ENCODE results near the gene PRUNE2. TPM values are rescaled to one million over a fixed set of nuclear protein-coding genes. Genes with fewer than 3 reads are reported as not detected.

PRUNE2 gene
- total RNA-seq, 5 donors from 2014 or later (not counting 1 experiment from before 2014, with no cell fraction given) = 0.20 to 0.76 (median 0.45) TPM

GRCh38 chr9:76691517-76692313, 214.2 kb downstream of the PRUNE2 start:
- H3K36me3 Mint-ChIP-seq = no peaks in the 10 kb centered on the region
- WGBS (ENCODE audit: insufficient coverage) = 13% methylated on average over 1 of the region's 13 CpGs
- H3K9me3 Mint-ChIP-seq = no peaks in the 10 kb centered on the region
- no peak for ATAC-seq (replicated peaks in 1 of 4)
- H3K4me3 ChIP-seq (ENCODE audit: control insufficient read depth in 1 of 2, extremely low read depth in 1 of 2, low read length in 1 of 2) = peak overlapping the region; percentile 16 to 61
- CTCF ChIA-PET = no interaction called here
- H3K27ac Mint-ChIP-seq = no peak overlapping the region
- POLR2A ChIA-PET = no interaction called here
- no peaks in the 10 kb centered on the region for H3K9me3 ChIP-seq
- H3K4me1 ChIP-seq (ENCODE audit: control insufficient read depth in 1 of 2, extremely low read depth in 1 of 2, insufficient read depth in 2 of 2, low read length in 2 of 2) = peaks cover 0 to 5% of the 10 kb centered on the region in 2 experiments
- no peak for DNase-seq
- no peak overlapping the region for H3K27ac ChIP-seq (ENCODE audit: low read length)
- H3K27me3 ChIP-seq (replicated peaks in 1 of 2; ENCODE audit: control insufficient read depth in 2 of 2, extremely low read depth in 1 of 2, insufficient read depth in 2 of 2, low read length in 1 of 2) = peaks cover 0 to 17% of the 10 kb centered on the region in 2 experiments
- H3K36me3 ChIP-seq (ENCODE audit: control insufficient read depth in 2 of 2, extremely low read depth in 1 of 2, insufficient read depth in 1 of 2, low read length in 1 of 2) = no peaks in the 10 kb centered on the region
- peak overlapping the region; percentile 68 to 73 (median 71) for H3K4me3 Mint-ChIP-seq
- H3K4me1 Mint-ChIP-seq = peaks cover 10 to 11% (median 10%) of the 10 kb centered on the region in 3 donors
- H3K27me3 Mint-ChIP-seq = peaks cover 32 to 38% of the 10 kb centered on the region in 2 donors

DNA sequence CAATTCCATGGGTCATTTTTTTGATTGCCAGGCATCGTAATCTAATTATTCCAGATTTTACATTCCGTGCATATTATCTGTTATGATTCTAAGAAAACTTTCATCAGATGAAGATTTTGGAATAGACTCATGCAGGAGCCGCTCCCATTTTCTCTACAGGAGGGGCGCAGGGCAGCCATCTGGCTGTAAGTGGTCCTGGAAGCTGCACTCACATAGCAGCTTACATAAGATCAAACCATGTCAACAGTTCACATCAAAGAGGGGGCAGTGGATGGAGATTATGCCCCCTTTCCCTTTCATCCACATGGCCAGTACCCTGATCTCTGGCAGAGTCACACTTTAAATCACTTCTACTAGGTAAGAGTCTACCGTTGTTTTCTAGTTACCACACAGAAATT, 214.9 kb downstream of the PRUNE2 start:
- CTCF ChIA-PET = no interaction called here
- Histone ChIP-seq H3K27me3 (replicated peaks in 1 of 2; ENCODE audit: control insufficient read depth in 2 of 2, extremely low read depth in 1 of 2, insufficient read depth in 2 of 2, low read length in 1 of 2) (peaks cover 0 to 15% of the 10 kb centered on the region in 2 experiments), H3K9me3 (no peaks in the 10 kb centered on the region), H3K36me3 (ENCODE audit: control insufficient read depth in 2 of 2, extremely low read depth in 1 of 2, insufficient read depth in 1 of 2, low read length in 1 of 2) (no peaks in the 10 kb centered on the region), H3K4me3 (ENCODE audit: control insufficient read depth in 1 of 2, extremely low read depth in 1 of 2, low read length in 1 of 2) (no peak overlapping the region), H3K27ac (ENCODE audit: low read length) (no peak overlapping the region), H3K4me1 (ENCODE audit: control insufficient read depth in 1 of 2, extremely low read depth in 1 of 2, insufficient read depth in 2 of 2, low read length in 2 of 2) (peaks cover 0 to 5% of the 10 kb centered on the region in 2 experiments)
- H3K36me3 Mint-ChIP-seq = no peaks in the 10 kb centered on the region
- no peak overlapping the region for H3K27ac Mint-ChIP-seq
- peaks cover 10 to 11% (median 10%) of the 10 kb centered on the region in 3 donors for H3K4me1 Mint-ChIP-seq
- no CpG with 5 or more reads among the region's 5 CpGs for WGBS (ENCODE audit: insufficient coverage)
- H3K9me3 Mint-ChIP-seq = no peaks in the 10 kb centered on the region
- peak overlapping the region in 1 of 3 donors; percentile 73 for H3K4me3 Mint-ChIP-seq
- POLR2A ChIA-PET = no interaction called here
- H3K27me3 Mint-ChIP-seq = peaks cover 26 to 34% of the 10 kb centered on the region in 2 donors
- DNase-seq = no peak
- ATAC-seq (replicated peaks in 1 of 4) = no peak

- Histone ChIP-seq H3K4me3 (ENCODE audit: control insufficient read depth in 1 of 2, extremely low read depth in 1 of 2, low read length in 1 of 2) (no peak overlapping the region), H3K36me3 (ENCODE audit: control insufficient read depth in 2 of 2, extremely low read depth in 1 of 2, insufficient read depth in 1 of 2, low read length in 1 of 2) (no peaks in the 10 kb centered on the region), H3K9me3 (no peaks in the 10 kb centered on the region), H3K4me1 (ENCODE audit: control insufficient read depth in 1 of 2, extremely low read depth in 1 of 2, insufficient read depth in 2 of 2, low read length in 2 of 2) (peaks cover 0 to 5% of the 10 kb centered on the region in 2 experiments), H3K27me3 (replicated peaks in 1 of 2; ENCODE audit: control insufficient read depth in 2 of 2, extremely low read depth in 1 of 2, insufficient read depth in 2 of 2, low read length in 1 of 2) (peaks cover 0 to 15% of the 10 kb centered on the region in 2 experiments), H3K27ac (ENCODE audit: low read length) (no peak overlapping the region)
- Mint-ChIP-seq H3K9me3 (no peaks in the 10 kb centered on the region), H3K27ac (no peak overlapping the region), H3K4me3 (no peak overlapping the region), H3K4me1 (peaks cover 10 to 11% (median 10%) of the 10 kb centered on the region in 3 donors), H3K36me3 (no peaks in the 10 kb centered on the region), H3K27me3 (peaks cover 25 to 34% of the 10 kb centered on the region in 2 donors)
- no peak for ATAC-seq (replicated peaks in 1 of 4)
- ChIA-PET POLR2A (no interaction called here), CTCF (no interaction called here)
- DNase-seq = no peak
- no CpG with 5 or more reads among the region's 1 CpG for WGBS (ENCODE audit: insufficient coverage)
These were observed 215.5 kb downstream of the PRUNE2 start for GRCh38 chr9:76690246-76690972.

GRCh38 chr9:76688471-76689238, 217.3 kb downstream of the PRUNE2 start:
- H3K4me1 Mint-ChIP-seq = peaks cover 10 to 11% (median 10%) of the 10 kb centered on the region in 3 donors
- DNase-seq (no peak), ATAC-seq (replicated peaks in 1 of 4) (no peak)
- Histone ChIP-seq H3K9me3 (no peaks in the 10 kb centered on the region), H3K4me3 (ENCODE audit: control insufficient read depth in 1 of 2, extremely low read depth in 1 of 2, low read length in 1 of 2) (no peak overlapping the region), H3K4me1 (ENCODE audit: control insufficient read depth in 1 of 2, extremely low read depth in 1 of 2, insufficient read depth in 2 of 2, low read length in 2 of 2) (peaks cover 0 to 5% of the 10 kb centered on the region in 2 experiments), H3K27ac (ENCODE audit: low read length) (no peak overlapping the region), H3K27me3 (replicated peaks in 1 of 2; ENCODE audit: control insufficient read depth in 2 of 2, extremely low read depth in 1 of 2, insufficient read depth in 2 of 2, low read length in 1 of 2) (peaks cover 0 to 14% of the 10 kb centered on the region in 2 experiments), H3K36me3 (ENCODE audit: control insufficient read depth in 2 of 2, extremely low read depth in 1 of 2, insufficient read depth in 1 of 2, low read length in 1 of 2) (no peaks in the 10 kb centered on the region)
- no peaks in the 10 kb centered on the region for H3K36me3 Mint-ChIP-seq
- ChIA-PET CTCF (no interaction called here), POLR2A (no interaction called here)
- H3K4me3 Mint-ChIP-seq = no peak overlapping the region
- H3K27me3 Mint-ChIP-seq = peaks cover 20 to 29% of the 10 kb centered on the region in 2 donors
- WGBS (ENCODE audit: insufficient coverage) = 78% methylated on average over 1 of the region's 3 CpGs
- H3K9me3 Mint-ChIP-seq = no peaks in the 10 kb centered on the region
- no peak overlapping the region for H3K27ac Mint-ChIP-seq

DNA sequence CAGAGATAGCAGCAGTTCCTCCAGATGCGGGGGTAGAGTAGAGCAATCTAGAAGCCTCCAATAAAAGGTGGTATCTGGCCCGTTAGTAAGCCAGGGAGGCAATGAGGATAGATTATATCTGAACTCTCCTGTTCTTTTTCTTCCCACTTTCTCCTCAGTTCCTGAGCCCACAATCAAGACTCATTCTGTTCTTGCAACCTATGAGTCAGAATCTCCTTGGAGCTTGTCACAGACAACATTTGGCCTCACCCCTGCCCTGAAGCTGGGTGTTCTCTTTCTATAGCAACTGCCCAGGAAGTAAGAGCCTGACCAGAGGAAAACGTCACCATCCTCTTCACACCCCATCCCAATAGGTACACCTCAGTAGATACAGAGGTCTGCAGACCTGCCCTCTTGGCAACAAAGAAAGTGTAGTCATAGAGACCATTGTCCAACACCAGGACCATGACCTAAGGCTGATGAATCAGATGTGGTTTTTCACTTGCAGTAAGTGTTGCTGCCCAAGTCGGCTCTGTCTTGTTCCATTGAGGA, 218.0 kb downstream of the PRUNE2 start:
- Histone ChIP-seq H3K27ac (ENCODE audit: low read length) (no peak overlapping the region), H3K27me3 (replicated peaks in 1 of 2; ENCODE audit: control insufficient read depth in 2 of 2, extremely low read depth in 1 of 2, insufficient read depth in 2 of 2, low read length in 1 of 2) (peaks cover 0 to 13% of the 10 kb centered on the region in 2 experiments), H3K9me3 (no peaks in the 10 kb centered on the region), H3K36me3 (ENCODE audit: control insufficient read depth in 2 of 2, extremely low read depth in 1 of 2, insufficient read depth in 1 of 2, low read length in 1 of 2) (no peaks in the 10 kb centered on the region), H3K4me3 (ENCODE audit: control insufficient read depth in 1 of 2, extremely low read depth in 1 of 2, low read length in 1 of 2) (no peak overlapping the region), H3K4me1 (ENCODE audit: control insufficient read depth in 1 of 2, extremely low read depth in 1 of 2, insufficient read depth in 2 of 2, low read length in 2 of 2) (peaks cover 0 to 5% of the 10 kb centered on the region in 2 experiments)
- no peak for DNase-seq
- no peaks in the 10 kb centered on the region for H3K9me3 Mint-ChIP-seq
- H3K4me1 Mint-ChIP-seq = peaks cover 10 to 11% (median 10%) of the 10 kb centered on the region in 3 donors
- peaks cover 20 to 27% of the 10 kb centered on the region in 2 donors for H3K27me3 Mint-ChIP-seq
- 50% methylated on average over 1 of the region's 4 CpGs for WGBS (ENCODE audit: insufficient coverage)
- no peak overlapping the region for H3K4me3 Mint-ChIP-seq
- ChIA-PET POLR2A (no interaction called here), CTCF (interaction anchor here in 1 of 2 donors (0.7 kb wide), 1 partner anchor 245 kb away, joined by 3 read pairs; no protein-coding TSS in a partner anchor)
- no peak overlapping the region for H3K27ac Mint-ChIP-seq
- no peak for ATAC-seq (replicated peaks in 1 of 4)
- H3K36me3 Mint-ChIP-seq = no peaks in the 10 kb centered on the region

- Histone ChIP-seq H3K27ac (ENCODE audit: low read length) (no peak overlapping the region), H3K9me3 (no peaks in the 10 kb centered on the region), H3K27me3 (replicated peaks in 1 of 2; ENCODE audit: control insufficient read depth in 2 of 2, extremely low read depth in 1 of 2, insufficient read depth in 2 of 2, low read length in 1 of 2) (peaks cover 0 to 9% of the 10 kb centered on the region in 2 experiments), H3K36me3 (ENCODE audit: control insufficient read depth in 2 of 2, extremely low read depth in 1 of 2, insufficient read depth in 1 of 2, low read length in 1 of 2) (no peaks in the 10 kb centered on the region), H3K4me3 (ENCODE audit: control insufficient read depth in 1 of 2, extremely low read depth in 1 of 2, low read length in 1 of 2) (no peak overlapping the region), H3K4me1 (ENCODE audit: control insufficient read depth in 1 of 2, extremely low read depth in 1 of 2, insufficient read depth in 2 of 2, low read length in 2 of 2) (peaks cover 0 to 1% of the 10 kb centered on the region in 2 experiments)
- Mint-ChIP-seq H3K27ac (no peak overlapping the region), H3K27me3 (peaks cover 11 to 19% of the 10 kb centered on the region in 2 donors), H3K4me1 (peaks cover 4% of the 10 kb centered on the region in 3 donors), H3K9me3 (no peaks in the 10 kb centered on the region), H3K36me3 (no peaks in the 10 kb centered on the region), H3K4me3 (no peak overlapping the region)
- CTCF ChIA-PET = no interaction called here
- ATAC-seq (replicated peaks in 1 of 4) = no peak
- DNase-seq = no peak
- POLR2A ChIA-PET = no interaction called here
- 33% methylated on average over 2 of the region's 4 CpGs for WGBS (ENCODE audit: insufficient coverage)
These were observed 219.2 kb downstream of the PRUNE2 start for GRCh38 chr9:76686756-76687155.

Data from T-cell (primary cell).